ENCODE results near the gene OR6K3.
"Not testable (repeated sequence)": the region's sequence is repeated elsewhere in the genome, so short reads cannot be mapped to it uniquely, and the experiment has no call there.

OR6K3 gene, protein sequence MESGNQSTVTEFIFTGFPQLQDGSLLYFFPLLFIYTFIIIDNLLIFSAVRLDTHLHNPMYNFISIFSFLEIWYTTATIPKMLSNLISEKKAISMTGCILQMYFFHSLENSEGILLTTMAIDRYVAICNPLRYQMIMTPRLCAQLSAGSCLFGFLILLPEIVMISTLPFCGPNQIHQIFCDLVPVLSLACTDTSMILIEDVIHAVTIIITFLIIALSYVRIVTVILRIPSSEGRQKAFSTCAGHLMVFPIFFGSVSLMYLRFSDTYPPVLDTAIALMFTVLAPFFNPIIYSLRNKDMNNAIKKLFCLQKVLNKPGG

DNA sequence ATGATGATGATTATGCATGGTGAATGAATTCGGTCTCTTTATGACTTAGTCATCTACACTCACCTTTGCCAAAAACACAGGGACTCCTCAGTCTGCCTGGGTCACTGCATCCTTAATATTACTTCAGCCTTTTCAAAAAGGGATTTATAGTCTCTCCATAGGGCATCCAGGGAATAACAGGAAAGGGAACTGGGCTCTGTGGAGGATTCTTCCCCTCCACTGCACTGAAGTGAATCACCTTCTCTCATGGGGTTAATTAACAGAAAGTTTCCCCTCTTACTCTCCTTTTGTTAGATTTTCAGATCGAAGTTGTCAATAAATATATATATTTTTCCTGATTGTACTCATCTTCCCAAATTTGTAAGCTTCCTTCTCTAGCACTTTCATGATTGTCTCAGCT lies at the start of gene OR6K3:
OR6K3 (minus strand) TSS at position 101 of the 400 bp plus-strand sequence. CDS start 2,605 bp downstream, outside the sequence.
- DNase-seq (ENCODE audit: low read depth, low spot score): no peak

DNA sequence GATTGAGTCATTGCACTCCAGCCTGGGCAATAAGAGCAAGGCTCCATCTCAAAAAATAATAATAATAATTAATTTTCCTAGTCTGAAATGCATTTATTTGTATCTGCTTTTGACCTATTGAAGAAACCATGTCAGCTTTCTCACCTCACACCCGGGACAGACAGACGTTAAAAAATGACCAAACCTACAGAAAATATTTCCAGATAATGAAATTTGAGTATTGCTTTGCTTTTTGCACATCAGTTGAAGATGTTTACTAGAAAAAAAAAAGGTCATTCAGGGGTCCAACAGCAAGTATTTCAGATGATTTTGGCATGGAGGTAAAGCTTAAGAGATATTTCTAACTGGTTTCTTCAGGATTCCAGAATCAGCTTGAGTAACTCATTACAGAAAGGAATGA lies 33.9 kb upstream of the OR6K3 start, which contains the start of gene OR6K6:
OR6K6 (plus strand) TSS at position 301 of the 400 bp plus-strand sequence. CDS start 168 bp downstream, outside the sequence.
- DNase-seq (ENCODE audit: low read depth, low spot score): no peak

DNA sequence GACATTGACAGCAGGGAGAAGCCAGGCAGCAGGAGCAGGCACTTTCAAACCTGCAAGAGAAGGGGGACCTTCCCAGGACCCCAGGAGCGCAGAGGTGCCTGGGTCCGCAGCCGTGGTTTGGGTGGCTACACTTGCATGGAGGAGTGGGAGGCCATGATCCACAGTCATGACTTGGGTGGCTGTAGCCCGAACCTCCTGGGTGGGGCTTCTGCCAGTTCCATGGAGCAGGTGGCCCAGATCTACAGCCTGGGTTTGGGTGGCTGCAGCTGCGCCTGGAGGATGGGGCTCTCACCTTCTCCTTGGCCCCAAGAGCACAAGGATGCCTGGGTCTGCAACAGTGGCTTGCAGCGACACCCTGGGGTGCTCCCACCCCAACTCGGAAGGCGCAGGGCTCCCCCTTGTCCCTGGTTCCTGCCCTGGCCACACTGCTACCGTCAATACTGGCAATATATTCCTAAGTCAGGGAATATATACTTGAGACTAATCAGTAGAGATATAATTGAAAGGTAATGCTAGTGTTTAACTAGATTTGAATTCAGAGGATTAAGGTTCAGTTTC lies 31.7 kb upstream of the OR6K3 start:
- DNase-seq (ENCODE audit: low read depth, low spot score): no peak

DNA sequence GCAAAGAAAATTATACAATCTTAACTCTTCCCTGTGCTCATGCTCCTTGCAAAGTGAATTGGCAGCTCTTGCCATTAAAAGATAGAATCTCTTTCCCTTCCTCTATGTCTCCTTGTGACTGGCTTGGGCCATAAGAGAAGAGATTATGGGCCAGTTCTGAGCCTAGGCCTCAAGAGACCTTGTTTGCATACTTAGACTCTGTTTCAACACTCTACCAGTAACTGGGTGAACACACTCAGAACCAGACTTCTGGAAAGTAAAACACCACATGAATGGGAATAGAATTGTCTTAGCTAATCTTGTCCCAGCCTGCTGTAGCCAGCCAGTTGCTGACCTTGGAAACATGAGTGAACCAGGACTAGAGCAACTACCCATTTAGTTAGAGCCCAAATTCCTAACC lies 15.3 kb upstream of the OR6K3 start:
- DNase-seq (ENCODE audit: low read depth, low spot score): no peak

DNA sequence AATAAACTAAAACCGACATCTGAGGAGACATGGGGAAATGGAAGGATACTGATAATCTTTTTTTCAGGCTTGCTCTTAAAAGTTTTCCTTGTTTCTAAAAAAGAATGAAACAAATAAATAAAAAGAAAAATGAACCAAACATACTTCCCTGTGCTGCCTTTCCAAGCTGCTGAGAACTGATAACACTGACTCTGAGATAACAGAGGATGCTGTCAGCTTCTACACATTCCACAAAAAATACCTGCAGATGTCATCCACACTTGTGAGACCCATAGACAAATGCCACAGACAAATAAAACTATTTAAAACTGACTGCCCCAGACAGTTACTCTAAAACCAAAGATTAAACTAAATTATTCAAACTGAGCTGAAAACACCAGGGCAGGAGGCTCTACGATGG lies 12.0 kb upstream of the OR6K3 start:
- no peak for DNase-seq (ENCODE audit: low read depth, low spot score)

DNA sequence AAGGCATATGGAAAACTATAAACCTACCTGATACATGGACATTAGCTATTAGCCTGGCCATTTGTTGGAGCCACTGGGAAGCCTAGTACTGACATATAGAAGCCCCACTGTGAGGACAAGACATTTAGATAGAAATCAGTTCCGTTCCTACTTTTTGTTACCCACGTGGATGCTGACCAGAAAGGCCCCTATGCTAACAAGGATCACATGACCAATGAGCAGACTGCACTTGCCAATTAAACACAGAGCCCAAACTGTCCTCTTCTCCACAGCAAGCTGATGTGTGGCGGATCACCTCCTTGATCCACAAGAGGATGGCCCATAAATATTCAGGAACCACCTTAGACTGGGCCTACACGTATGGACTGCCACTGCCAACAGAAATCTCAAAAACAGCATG lies 11.2 kb upstream of the OR6K3 start:
- no peak for DNase-seq (ENCODE audit: low read depth, low spot score)

DNA sequence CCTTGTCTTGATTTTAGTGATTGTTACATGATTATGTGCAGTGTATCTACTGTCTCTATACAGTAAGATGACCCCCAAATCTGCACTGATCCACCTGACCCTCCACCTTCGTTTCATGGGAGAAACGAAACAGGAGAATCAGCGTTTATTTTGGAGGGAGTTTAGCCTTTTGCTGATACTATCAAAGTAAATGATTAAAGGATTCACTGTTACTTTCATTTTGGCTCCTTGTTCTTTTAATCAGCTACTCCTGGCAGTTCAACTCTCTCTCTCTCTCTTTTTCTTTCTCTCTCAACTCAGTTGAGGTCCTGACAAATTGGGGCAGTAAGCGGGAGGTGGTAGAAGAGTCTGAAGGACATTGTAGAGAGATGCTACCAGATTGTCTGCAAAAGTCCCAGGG lies 9.9 kb upstream of the OR6K3 start:
- DNase-seq (ENCODE audit: low read depth, low spot score): no peak

DNA sequence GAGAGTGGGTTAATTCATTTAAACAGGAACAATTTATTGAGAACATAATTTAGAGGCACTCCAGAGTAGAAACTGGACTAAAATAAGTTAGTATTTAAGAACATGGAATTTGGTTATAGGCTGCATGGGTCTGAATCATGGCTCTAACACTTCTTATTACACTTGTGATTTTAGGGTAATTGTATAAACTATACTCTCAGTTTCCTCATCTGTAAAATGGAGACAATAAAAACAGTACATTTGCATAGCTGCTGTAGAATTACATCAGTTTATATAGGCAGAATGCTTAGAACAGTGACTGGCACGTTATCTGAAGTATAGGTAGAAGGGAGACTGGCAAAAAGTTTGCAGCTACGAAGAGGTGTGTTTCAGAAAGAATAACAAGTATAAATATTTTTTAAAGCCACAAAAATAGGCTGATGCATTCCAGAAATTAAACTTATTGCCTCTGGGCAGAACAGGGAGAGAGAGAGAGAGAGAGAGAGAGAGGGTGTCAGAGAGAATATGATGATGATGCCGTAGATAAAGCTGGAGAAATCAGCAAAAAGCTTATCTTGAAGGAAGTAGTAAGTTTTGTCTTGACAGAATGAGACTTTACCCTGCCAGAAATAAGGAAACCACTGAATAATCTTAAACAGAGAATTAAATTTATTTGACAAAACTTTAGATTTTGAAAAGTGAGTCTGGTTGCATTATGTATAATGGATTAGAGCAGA lies 8.1 kb upstream of the OR6K3 start:
- DNase-seq (ENCODE audit: low read depth, low spot score): no peak

DNA sequence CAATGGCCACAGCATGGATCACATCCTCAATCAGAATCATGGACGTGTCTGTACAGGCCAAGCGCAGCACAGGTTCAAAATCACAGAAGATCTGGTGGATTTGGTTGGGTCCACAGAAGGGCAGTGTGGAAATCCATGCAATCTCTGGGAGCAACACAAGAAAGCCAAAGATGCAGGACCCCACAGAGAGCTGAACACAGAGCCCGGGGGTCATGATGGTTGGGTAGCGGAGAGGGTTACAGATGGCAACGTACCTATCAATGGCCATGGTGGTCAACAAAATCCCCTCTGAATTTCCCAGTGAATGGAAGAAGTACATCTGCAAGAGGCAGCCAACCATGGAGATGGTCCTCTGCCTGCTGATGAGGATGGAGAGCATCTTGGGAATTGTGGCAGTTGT lies 3.9 kb upstream of the OR6K3 start:
- no peak for DNase-seq (ENCODE audit: low read depth, low spot score)

DNA sequence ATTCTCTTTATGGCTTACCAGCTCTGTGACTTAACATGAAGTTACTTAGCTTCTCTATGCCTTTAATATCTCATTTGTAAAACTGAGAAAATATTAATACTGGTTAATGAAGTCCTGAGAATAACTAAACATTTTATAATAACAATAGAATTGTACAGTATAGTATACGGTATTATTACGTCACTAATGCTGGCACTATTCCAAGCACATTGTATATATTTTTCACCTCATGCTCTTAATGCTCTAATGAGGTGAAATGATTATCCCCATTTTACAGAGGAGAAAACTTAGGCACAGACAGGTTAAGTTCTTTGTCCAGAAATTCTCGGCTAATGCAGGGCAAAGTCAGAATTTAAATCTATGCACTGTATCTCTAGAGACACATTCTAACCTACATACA lies 856 bp downstream of the OR6K3 start:
- no peak for DNase-seq (ENCODE audit: low read depth, low spot score)

DNA sequence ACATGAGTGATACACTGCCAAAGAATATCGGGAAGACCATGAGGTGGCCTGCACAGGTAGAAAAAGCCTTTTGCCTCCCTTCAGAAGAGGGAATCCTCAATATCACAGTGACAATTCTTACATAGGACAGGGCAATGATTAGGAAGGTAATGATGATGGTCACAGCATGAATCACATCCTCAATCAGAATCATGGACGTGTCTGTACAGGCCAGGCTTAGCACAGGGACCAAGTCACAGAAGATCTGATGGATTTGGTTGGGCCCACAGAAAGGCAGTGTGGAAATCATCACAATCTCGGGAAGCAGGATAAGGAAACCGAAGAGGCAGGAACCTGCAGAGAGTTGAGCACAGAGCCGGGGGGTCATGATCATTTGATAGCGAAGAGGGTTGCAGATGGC lies 3.2 kb downstream of the OR6K3 start:
- no peak for DNase-seq (ENCODE audit: low read depth, low spot score)

DNA sequence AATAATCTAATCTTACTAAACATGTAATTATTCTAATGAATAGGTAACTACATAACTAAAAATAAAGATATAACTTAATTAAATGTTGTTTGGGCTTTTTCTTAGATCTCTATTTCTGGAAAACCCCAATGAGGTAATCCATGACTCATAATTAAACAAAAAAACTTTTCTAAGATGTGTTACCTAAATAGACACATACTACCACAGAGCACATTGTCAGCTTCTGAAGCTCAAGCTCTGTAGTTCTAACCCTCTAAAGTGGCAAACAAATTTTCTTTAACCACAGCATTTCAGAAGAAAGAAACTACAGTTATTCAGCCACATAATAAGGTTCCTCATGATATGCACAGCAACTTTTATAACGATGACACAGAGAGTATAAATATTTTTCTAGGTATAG lies 4.2 kb downstream of the OR6K3 start:
- DNase-seq (ENCODE audit: low read depth, low spot score): no peak

DNA sequence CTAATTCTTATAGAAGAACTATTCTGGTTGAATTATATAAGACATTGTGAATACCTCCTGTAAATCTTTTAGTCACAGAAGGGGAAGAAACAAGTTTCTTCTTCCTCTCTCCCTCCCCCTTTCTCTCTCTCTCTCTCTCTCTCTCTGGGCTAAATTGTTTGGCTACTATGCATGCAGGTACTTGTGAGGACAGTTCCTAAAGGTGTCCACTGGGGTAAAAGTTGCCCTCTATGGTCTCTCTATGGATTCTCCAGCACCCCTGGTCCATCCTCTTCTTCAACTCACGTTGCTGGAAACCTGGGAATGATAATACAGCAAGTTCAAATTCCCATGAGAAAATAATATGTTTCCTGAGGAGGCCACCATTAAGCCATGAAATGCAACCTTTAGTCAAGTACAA lies 5.8 kb downstream of the OR6K3 start:
- no peak for DNase-seq (ENCODE audit: low read depth, low spot score)

DNA sequence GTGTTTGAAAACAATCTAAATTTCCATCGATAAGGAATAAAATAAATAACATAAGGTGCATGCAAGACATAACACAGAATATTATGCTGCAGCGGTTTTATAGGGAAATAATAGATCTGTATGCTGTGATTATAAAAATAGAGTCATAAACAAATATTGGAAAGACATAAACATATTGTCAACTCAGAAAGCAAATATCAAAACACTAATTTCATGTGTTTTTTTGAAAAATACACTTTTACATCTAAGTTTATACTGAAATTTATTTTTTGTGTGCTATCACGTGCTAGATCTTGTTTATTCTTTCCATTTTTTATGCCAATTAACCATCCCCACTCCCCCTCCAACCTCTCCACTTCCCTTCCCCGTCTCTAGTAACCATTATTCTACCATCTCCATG lies 9.4 kb downstream of the OR6K3 start:
- DNase-seq (ENCODE audit: low read depth, low spot score): no peak

DNA sequence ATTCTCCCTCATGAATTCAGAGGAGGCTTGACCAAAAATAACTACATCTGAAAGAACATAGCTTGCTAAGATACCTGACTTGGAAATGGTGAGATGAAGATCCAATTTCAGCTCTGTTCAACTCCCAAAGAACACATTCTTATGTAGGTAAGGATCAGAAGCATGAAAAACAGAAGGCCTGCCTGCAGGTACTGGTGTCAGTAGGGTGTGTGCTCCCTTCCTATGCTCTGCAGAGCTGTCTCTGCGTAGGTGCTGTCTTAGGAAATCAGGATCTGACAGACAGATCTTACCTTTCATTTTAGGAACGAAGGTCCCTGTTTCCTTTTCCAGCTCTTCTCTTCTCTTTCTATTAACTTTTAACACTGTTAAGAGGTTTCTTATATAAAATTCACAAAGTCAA lies 14.4 kb downstream of the OR6K3 start:
- DNase-seq (ENCODE audit: low read depth, low spot score): no peak

DNA sequence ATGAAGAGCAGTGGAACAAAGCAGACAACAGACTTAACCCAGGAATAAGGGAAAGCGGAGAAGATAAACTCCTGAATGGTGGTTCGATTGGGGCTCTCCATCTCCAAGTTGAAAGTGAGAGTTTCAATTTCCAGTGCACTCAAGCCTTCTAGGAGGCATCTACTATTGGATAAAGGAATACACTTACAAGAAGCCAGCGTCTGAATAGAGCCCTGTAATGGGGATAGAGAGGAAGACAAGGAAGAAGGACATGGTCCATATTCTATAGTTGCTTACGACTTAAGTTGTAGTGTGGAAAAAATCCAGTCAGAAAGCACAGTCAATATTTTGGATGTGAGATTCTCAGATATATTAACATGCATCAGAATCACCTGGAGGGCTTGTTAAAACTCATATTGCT lies 20.0 kb downstream of the OR6K3 start, which contains the start of gene OR6K2:
OR6K2 (minus strand) TSS at position 101 of the 400 bp plus-strand sequence; CDS start at position 101, 0 bp downstream.
- no peak for DNase-seq (ENCODE audit: low read depth, low spot score)

DNA sequence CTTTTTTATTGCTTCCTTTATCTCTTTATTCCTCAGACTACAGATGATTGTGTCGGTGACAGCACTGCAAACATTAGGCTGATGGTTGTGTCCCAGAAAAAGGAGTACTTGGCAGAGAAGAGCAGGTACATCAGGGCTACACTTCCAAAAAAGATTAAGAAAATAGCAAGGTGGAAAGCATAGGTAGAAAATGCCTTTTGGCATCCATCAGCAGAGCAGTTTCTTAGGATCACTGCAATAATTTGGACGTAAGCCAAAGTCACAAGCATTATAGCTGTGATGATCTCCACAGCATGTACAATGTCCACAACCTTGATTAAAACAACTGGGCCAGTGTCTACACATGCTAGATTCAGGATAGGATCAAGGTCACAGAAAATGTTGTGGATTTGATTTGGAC lies 25.9 kb downstream of the OR6K3 start:
- no peak for DNase-seq (ENCODE audit: low read depth, low spot score)

DNA sequence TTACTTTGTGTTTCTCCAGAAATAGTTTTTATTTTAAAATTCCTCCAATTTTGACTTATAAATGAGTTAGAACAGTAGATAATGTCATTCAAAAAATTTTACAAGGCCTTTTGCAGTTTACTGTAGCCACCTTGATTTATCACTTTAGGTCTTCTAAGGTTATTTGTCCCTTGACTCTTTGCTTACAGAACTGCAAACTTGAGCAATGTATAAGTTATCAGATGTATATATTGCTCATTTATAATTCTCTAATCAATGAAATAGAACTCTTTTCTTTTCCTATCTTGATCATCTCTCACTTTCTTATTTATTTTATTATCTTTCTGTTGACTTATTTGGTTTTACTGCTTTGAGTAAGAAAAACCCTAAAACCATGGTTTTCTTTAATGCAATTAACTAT lies 28.2 kb downstream of the OR6K3 start:
- DNase-seq (ENCODE audit: low read depth, low spot score): no peak

DNA sequence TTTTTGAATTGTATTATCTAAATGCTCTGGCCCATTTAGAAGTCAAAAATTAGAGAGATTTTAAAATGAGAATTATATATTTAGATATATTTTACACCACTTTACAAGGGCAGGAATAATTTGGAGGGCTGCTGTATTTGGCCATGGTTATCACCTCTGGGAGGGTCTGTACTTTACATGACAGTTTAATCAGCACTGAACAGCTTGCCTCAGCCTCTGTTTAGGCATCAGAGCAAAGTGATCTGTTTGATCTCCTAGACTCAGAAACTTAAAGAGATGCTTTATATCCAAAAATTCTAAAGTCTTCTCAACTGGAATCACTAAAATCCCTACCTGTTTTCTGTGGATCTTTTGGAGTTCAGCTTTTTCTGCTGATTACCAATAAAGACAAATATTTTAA lies 28.6 kb downstream of the OR6K3 start:
- DNase-seq (ENCODE audit: low read depth, low spot score): no peak

DNA sequence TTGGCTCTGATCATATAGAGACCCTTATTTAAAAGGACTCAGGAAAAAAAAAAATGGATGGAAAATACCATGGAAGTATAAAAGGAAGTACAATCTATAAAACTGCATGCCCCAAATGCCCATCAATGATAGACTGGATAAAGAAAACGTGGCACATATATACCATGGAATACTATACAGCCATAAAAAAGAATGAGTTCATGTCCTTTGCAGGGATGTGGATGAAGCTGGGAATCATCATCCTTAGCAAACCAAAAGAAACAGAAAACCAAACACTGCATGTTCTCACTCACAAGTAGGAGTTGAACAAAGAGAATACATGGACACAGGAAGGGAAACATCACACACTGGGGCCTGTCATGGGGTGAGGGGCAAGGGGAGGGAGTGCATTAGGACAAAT lies 29.4 kb downstream of the OR6K3 start:
- DNase-seq (ENCODE audit: low read depth, low spot score): not testable (repeated sequence)

DNA sequence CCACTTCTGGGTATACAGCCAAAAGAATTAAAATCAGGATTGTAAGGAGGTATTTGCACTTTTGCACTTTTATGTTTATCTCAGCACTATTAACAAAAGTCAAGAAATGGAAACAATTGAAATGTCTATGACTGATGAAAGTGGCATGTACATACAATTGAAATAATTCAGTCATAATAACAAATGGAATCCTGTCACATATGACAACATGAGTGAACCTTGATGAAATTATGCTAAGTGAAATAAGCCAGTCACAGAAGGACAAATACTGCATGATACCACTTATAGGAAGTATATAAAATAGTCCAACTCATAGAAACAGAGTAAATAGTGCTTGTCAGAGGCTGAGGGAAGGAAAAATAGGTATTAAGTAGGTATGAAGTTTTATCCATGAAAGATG lies 30.6 kb downstream of the OR6K3 start:
- no peak for DNase-seq (ENCODE audit: low read depth, low spot score)

DNA sequence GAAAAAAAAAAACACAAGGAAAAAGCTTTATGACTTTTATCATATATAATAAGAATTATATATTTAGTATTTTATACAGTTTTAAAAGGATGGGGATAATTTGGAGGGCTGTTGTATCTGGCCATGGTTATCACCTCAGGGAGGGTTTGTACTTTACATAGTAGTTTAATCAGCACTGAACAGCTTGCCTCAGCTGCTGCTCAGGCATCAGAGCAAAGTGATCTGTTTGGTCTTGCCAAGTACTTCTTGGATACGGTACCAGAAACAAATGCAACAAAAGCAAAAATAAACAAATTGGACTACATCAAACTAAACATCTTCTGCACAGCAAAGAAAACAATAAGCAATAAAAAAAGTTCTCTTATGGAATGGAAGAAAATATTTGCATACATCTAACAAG lies 31.4 kb downstream of the OR6K3 start:
- no peak for DNase-seq (ENCODE audit: low read depth, low spot score)

DNA sequence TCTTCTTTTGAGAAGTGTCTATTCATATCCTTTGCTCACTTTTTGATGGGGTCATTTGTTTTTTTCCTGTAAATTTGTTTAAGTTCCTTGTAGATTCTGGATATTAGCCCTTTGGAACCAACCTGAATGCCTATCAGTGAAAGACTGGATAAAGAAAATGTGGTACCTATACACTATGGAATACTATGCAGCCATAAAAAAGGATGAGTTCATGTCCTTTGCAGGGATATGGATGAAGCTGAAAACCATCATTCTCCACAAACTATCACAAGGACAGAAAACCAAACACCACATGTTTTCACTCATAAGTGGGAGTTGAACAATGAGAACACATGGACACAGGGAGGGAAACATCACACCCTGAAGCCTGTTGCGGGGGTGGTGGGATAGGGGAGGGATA lies 32.2 kb downstream of the OR6K3 start:
- DNase-seq (ENCODE audit: low read depth, low spot score): not testable (repeated sequence)

All from ELF-1 (cell line).